Measurements from ENCODE around the gene MDGA2. TPM values are rescaled to one million over a fixed set of nuclear protein-coding genes. Genes with fewer than 3 reads are reported as not detected.

Gene MDGA2
- polyA plus RNA-seq, 1 of the 3 experiments (the other 2 are of a cell fraction): not detected

- Histone ChIP-seq H3K79me2 (ENCODE audit: insufficient read depth) (no peaks in the 10 kb centered on the region), H3K9me2 (no peaks in the 10 kb centered on the region), H3K4me1 (ENCODE audit: control insufficient read depth in 1 of 2, insufficient read depth in 2 of 2, low read depth in 1 of 2, low read length in 1 of 2) (no peaks in the 10 kb centered on the region), H3K36me3 (replicated peaks in 1 of 2; ENCODE audit: control insufficient read depth in 1 of 2, insufficient read depth in 2 of 2, low read length in 1 of 2) (no peaks in the 10 kb centered on the region), H3K9me3 (no peaks in the 10 kb centered on the region), H3K4me3 (ENCODE audit: low read depth in 2 of 2, low read length in 1 of 2) (no peak overlapping the region), H3K9ac (no peak overlapping the region), H3K27ac (ENCODE audit: low read depth in 2 of 2, low read length in 1 of 2) (no peak overlapping the region), H2AFZ (ENCODE audit: low read depth) (no peak overlapping the region), H3K4me2 (no peak overlapping the region), H3F3A (replicated peaks; ENCODE audit: insufficient read depth) (no peaks in the 10 kb centered on the region), H3K27me3 (ENCODE audit: insufficient read depth) (no peaks in the 10 kb centered on the region), H4K20me1 (ENCODE audit: insufficient read depth) (no peaks in the 10 kb centered on the region)
- ChIA-PET CTCF (no interaction called here), POLR2A (no interaction called here)
- TF ChIP-seq, protein P1, sequence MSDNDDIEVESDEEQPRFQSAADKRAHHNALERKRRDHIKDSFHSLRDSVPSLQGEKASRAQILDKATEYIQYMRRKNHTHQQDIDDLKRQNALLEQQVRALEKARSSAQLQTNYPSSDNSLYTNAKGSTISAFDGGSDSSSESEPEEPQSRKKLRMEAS (IDR thresholded peaks at IDR 0.05; ENCODE audit: low read depth): no peak
- no peak for TF ChIP-seq TAF1 (IDR thresholded peaks at IDR 0.05; ENCODE audit: borderline replicate concordance, low read depth, low read length)
- no peak for TF ChIP-seq FOXM1 (IDR thresholded peaks at IDR 0.05; ENCODE audit: low read depth)
- no peak for TF ChIP-seq NFIC (IDR thresholded peaks at IDR 0.05; ENCODE audit: borderline replicate concordance)
- TF ChIP-seq JUND (IDR thresholded peaks at IDR 0.05): no peak
- no peak for DNase-seq
Observed at GRCh38 chr14:47567273-47567672, 108.1 kb downstream of the MDGA2 start.

DNA sequence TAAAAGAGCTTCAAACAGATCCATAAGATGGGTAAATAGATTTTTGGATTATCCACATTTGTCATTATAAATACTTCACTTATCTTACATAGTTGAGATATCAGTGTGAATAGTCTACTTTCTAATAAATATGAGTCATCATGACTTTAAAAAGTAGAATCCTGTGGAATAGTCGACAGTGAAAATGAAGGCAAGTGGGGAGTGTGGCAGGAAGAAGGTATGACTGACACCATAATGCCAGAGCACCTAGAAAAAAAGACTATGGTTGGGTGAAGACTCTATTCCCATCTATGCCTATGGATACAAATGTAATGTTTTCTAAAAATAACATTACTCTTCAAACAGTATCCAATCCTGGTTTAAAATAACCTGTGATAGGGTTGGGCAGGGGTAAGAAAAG, 117.5 kb downstream of the MDGA2 start:
- POLR2A ChIA-PET: no interaction called here
- Histone ChIP-seq H3K9me3 (no peaks in the 10 kb centered on the region), H3K4me3 (ENCODE audit: low read depth in 2 of 2, low read length in 1 of 2) (no peak overlapping the region), H3K27me3 (ENCODE audit: insufficient read depth) (no peaks in the 10 kb centered on the region), H3K4me1 (ENCODE audit: control insufficient read depth in 1 of 2, insufficient read depth in 2 of 2, low read depth in 1 of 2, low read length in 1 of 2) (no peaks in the 10 kb centered on the region), H4K20me1 (ENCODE audit: insufficient read depth) (no peaks in the 10 kb centered on the region), H3K36me3 (replicated peaks in 1 of 2; ENCODE audit: control insufficient read depth in 1 of 2, insufficient read depth in 2 of 2, low read length in 1 of 2) (no peaks in the 10 kb centered on the region), H2AFZ (ENCODE audit: low read depth) (no peak overlapping the region), H3K9ac (no peak overlapping the region), H3K79me2 (ENCODE audit: insufficient read depth) (no peaks in the 10 kb centered on the region), H3K27ac (ENCODE audit: low read depth in 2 of 2, low read length in 1 of 2) (no peak overlapping the region), H3F3A (replicated peaks; ENCODE audit: insufficient read depth) (no peaks in the 10 kb centered on the region), H3K4me2 (no peak overlapping the region), H3K9me2 (no peaks in the 10 kb centered on the region)
- CTCF ChIA-PET: no interaction called here
- TF ChIP-seq EZH2phosphoT487 (IDR thresholded peaks at IDR 0.05; ENCODE audit: borderline replicate concordance, low read depth): no peak
- no peak for TF ChIP-seq YY1 (IDR thresholded peaks at IDR 0.05; ENCODE audit: low read depth)
- TF ChIP-seq USF1 (IDR thresholded peaks at IDR 0.05; ENCODE audit: borderline replicate concordance, low read depth): no peak
- no peak for TF ChIP-seq RCOR1 (IDR thresholded peaks at IDR 0.05; ENCODE audit: low read length)
- no peak for TF ChIP-seq SMC3 (IDR thresholded peaks at IDR 0.05; ENCODE audit: low read depth, low read length)
- no peak for TF ChIP-seq GABPA (IDR thresholded peaks at IDR 0.05; ENCODE audit: low read depth)
- no peak for TF ChIP-seq RAD21 (IDR thresholded peaks at IDR 0.05; ENCODE audit: low read length)
- TF ChIP-seq, protein P2, sequence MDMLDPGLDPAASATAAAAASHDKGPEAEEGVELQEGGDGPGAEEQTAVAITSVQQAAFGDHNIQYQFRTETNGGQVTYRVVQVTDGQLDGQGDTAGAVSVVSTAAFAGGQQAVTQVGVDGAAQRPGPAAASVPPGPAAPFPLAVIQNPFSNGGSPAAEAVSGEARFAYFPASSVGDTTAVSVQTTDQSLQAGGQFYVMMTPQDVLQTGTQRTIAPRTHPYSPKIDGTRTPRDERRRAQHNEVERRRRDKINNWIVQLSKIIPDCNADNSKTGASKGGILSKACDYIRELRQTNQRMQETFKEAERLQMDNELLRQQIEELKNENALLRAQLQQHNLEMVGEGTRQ (IDR thresholded peaks at IDR 0.05; ENCODE audit: borderline replicate concordance, low read depth, low read length): no peak
- no peak for TF ChIP-seq IRF3 (IDR thresholded peaks at IDR 0.05; ENCODE audit: low read depth, low read length)
- TF ChIP-seq JUND (IDR thresholded peaks at IDR 0.05): no peak
- no peak for TF ChIP-seq CHD2 (IDR thresholded peaks at IDR 0.05; ENCODE audit: low read length, partially characterized antibody)
- TF ChIP-seq NFIC (IDR thresholded peaks at IDR 0.05; ENCODE audit: borderline replicate concordance): no peak
- TF ChIP-seq, protein P3, sequence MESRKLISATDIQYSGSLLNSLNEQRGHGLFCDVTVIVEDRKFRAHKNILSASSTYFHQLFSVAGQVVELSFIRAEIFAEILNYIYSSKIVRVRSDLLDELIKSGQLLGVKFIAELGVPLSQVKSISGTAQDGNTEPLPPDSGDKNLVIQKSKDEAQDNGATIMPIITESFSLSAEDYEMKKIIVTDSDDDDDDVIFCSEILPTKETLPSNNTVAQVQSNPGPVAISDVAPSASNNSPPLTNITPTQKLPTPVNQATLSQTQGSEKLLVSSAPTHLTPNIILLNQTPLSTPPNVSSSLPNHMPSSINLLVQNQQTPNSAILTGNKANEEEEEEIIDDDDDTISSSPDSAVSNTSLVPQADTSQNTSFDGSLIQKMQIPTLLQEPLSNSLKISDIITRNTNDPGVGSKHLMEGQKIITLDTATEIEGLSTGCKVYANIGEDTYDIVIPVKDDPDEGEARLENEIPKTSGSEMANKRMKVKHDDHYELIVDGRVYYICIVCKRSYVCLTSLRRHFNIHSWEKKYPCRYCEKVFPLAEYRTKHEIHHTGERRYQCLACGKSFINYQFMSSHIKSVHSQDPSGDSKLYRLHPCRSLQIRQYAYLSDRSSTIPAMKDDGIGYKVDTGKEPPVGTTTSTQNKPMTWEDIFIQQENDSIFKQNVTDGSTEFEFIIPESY (IDR thresholded peaks at IDR 0.05; ENCODE audit: borderline replicate concordance, low read depth): no peak
- TF ChIP-seq, protein P4, sequence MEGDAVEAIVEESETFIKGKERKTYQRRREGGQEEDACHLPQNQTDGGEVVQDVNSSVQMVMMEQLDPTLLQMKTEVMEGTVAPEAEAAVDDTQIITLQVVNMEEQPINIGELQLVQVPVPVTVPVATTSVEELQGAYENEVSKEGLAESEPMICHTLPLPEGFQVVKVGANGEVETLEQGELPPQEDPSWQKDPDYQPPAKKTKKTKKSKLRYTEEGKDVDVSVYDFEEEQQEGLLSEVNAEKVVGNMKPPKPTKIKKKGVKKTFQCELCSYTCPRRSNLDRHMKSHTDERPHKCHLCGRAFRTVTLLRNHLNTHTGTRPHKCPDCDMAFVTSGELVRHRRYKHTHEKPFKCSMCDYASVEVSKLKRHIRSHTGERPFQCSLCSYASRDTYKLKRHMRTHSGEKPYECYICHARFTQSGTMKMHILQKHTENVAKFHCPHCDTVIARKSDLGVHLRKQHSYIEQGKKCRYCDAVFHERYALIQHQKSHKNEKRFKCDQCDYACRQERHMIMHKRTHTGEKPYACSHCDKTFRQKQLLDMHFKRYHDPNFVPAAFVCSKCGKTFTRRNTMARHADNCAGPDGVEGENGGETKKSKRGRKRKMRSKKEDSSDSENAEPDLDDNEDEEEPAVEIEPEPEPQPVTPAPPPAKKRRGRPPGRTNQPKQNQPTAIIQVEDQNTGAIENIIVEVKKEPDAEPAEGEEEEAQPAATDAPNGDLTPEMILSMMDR (IDR thresholded peaks at IDR 0.05): no peak
- TF ChIP-seq PBX3 (IDR thresholded peaks at IDR 0.05): no peak
- TF ChIP-seq TEAD4 (IDR thresholded peaks at IDR 0.05; ENCODE audit: borderline replicate concordance, insufficient read depth): no peak
- TF ChIP-seq NRF1 (IDR thresholded peaks at IDR 0.05; ENCODE audit: low read depth, low read length): no peak
- 0% methylated on average over 1 of the region's 1 CpG for WGBS (ENCODE audit: low lambda C conversion rate)
- DNase-seq: no peak

All from SK-N-SH (cell line).